Measurements from ENCODE around the gene PCGF3.

GRCh38 chr4:776743-777441 lies 71.3 kb downstream of the PCGF3 start:
- TF ChIP-seq, protein P1, sequence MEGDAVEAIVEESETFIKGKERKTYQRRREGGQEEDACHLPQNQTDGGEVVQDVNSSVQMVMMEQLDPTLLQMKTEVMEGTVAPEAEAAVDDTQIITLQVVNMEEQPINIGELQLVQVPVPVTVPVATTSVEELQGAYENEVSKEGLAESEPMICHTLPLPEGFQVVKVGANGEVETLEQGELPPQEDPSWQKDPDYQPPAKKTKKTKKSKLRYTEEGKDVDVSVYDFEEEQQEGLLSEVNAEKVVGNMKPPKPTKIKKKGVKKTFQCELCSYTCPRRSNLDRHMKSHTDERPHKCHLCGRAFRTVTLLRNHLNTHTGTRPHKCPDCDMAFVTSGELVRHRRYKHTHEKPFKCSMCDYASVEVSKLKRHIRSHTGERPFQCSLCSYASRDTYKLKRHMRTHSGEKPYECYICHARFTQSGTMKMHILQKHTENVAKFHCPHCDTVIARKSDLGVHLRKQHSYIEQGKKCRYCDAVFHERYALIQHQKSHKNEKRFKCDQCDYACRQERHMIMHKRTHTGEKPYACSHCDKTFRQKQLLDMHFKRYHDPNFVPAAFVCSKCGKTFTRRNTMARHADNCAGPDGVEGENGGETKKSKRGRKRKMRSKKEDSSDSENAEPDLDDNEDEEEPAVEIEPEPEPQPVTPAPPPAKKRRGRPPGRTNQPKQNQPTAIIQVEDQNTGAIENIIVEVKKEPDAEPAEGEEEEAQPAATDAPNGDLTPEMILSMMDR (conservative IDR thresholded peaks at IDR 0.05; ENCODE audit: low read length), result no peak
- no peak for TF ChIP-seq EZH2phosphoT487 (IDR thresholded peaks at IDR 0.05; ENCODE audit: borderline replicate concordance)

All from Loucy (cell line).